Measurements from ENCODE around the gene L3MBTL4.

The L3MBTL4 gene

GRCh38 chr18:6437937-6438818 lies 23.5 kb upstream of the L3MBTL4 start:
- no peak overlapping the region for H3K4me3 ChIP-seq (ENCODE audit: low read depth, low read length)
- TF ChIP-seq, protein P1, sequence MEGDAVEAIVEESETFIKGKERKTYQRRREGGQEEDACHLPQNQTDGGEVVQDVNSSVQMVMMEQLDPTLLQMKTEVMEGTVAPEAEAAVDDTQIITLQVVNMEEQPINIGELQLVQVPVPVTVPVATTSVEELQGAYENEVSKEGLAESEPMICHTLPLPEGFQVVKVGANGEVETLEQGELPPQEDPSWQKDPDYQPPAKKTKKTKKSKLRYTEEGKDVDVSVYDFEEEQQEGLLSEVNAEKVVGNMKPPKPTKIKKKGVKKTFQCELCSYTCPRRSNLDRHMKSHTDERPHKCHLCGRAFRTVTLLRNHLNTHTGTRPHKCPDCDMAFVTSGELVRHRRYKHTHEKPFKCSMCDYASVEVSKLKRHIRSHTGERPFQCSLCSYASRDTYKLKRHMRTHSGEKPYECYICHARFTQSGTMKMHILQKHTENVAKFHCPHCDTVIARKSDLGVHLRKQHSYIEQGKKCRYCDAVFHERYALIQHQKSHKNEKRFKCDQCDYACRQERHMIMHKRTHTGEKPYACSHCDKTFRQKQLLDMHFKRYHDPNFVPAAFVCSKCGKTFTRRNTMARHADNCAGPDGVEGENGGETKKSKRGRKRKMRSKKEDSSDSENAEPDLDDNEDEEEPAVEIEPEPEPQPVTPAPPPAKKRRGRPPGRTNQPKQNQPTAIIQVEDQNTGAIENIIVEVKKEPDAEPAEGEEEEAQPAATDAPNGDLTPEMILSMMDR (IDR thresholded peaks at IDR 0.05; ENCODE audit: low read depth, low read length) = no peak
- DNase-seq = no peak

GRCh38 chr18:6435731-6436130 lies 21.0 kb upstream of the L3MBTL4 start:
- no peak for DNase-seq
- Histone ChIP-seq H3K4me3 (ENCODE audit: low read depth, low read length) (no peak overlapping the region), H3K27me3 (ENCODE audit: insufficient read depth, low read depth, severe bottlenecking) (peaks cover 2% of the 10 kb centered on the region), H3K27ac (no peak overlapping the region), H3K9me3 (ENCODE audit: severe bottlenecking) (no peaks in the 10 kb centered on the region), H3K36me3 (no peaks in the 10 kb centered on the region)
- TF ChIP-seq, protein P1 (IDR thresholded peaks at IDR 0.05; ENCODE audit: low read depth, low read length) = no peak

More at GRCh38 chr18:6437937-6438818, 23.5 kb upstream of the L3MBTL4 start:
- H3K9me3 ChIP-seq (ENCODE audit: severe bottlenecking) = no peaks in the 10 kb centered on the region
- no peak overlapping the region for H3K27ac ChIP-seq
- H3K27me3 ChIP-seq (ENCODE audit: insufficient read depth, low read depth, severe bottlenecking) = peaks cover 3% of the 10 kb centered on the region
- H3K36me3 ChIP-seq = no peaks in the 10 kb centered on the region

- TF ChIP-seq, protein P1 (IDR thresholded peaks at IDR 0.05; ENCODE audit: low read depth, low read length) = no peak
- DNase-seq = no peak
- H3K36me3 ChIP-seq = no peaks in the 10 kb centered on the region
- H3K27me3 ChIP-seq (ENCODE audit: insufficient read depth, low read depth, severe bottlenecking) = peaks cover 2% of the 10 kb centered on the region
- H3K4me3 ChIP-seq (ENCODE audit: low read depth, low read length) = no peak overlapping the region
- H3K9me3 ChIP-seq (ENCODE audit: severe bottlenecking) = no peaks in the 10 kb centered on the region
- no peak overlapping the region for H3K27ac ChIP-seq
Measured at GRCh38 chr18:6434987-6435709, 20.4 kb upstream of the L3MBTL4 start.

GRCh38 chr18:6434481-6434880 lies 19.8 kb upstream of the L3MBTL4 start:
- Histone ChIP-seq H3K27me3 (ENCODE audit: insufficient read depth, low read depth, severe bottlenecking) (peaks cover 2% of the 10 kb centered on the region), H3K4me3 (ENCODE audit: low read depth, low read length) (no peak overlapping the region), H3K27ac (no peak overlapping the region), H3K36me3 (no peaks in the 10 kb centered on the region), H3K9me3 (ENCODE audit: severe bottlenecking) (no peaks in the 10 kb centered on the region)
- DNase-seq = no peak
- TF ChIP-seq, protein P1 (IDR thresholded peaks at IDR 0.05; ENCODE audit: low read depth, low read length) = no peak

GRCh38 chr18:6431659-6432318 lies 17.1 kb upstream of the L3MBTL4 start:
- H3K36me3 ChIP-seq = no peaks in the 10 kb centered on the region
- no peak overlapping the region for H3K27ac ChIP-seq
- TF ChIP-seq, protein P1 (IDR thresholded peaks at IDR 0.05; ENCODE audit: low read depth, low read length) = no peak
- H3K9me3 ChIP-seq (ENCODE audit: severe bottlenecking) = no peaks in the 10 kb centered on the region
- H3K27me3 ChIP-seq (ENCODE audit: insufficient read depth, low read depth, severe bottlenecking) = peaks cover 2% of the 10 kb centered on the region
- DNase-seq = no peak
- no peak overlapping the region for H3K4me3 ChIP-seq (ENCODE audit: low read depth, low read length)

Measured in WERI-Rb-1 (cell line).